Hematopoietic multipotent progenitor cell (in vitro differentiated cells): ENCODE measurements around the gene ICAM3. TPM values are rescaled to one million over a fixed set of nuclear protein-coding genes. Genes with fewer than 3 reads are reported as not detected.

Experiments
- DNase-seq, 3 donors: peaks; one replicate each; pipeline ENCODE4 v3.0.0-alpha.2; 2011 to 2015; ENCODE audit warnings: low read depth in 2 of 3, low spot score in 2 of 3
- small RNA-seq: library from RNA; depleted of rRNA; stranded (forward); fragments of <200 nt; gene quantifications from one replicate; pipeline ENCODE3, GENCODE V24; 2012
- total RNA-seq: library from RNA; depleted of rRNA; stranded (reverse); fragments of >200 nt; gene quantifications from one replicate; pipeline ENCODE4 v1.2.3, GENCODE V29; 2012

The ICAM3 gene
- total RNA-seq, 1 donor: 367 TPM

DNA sequence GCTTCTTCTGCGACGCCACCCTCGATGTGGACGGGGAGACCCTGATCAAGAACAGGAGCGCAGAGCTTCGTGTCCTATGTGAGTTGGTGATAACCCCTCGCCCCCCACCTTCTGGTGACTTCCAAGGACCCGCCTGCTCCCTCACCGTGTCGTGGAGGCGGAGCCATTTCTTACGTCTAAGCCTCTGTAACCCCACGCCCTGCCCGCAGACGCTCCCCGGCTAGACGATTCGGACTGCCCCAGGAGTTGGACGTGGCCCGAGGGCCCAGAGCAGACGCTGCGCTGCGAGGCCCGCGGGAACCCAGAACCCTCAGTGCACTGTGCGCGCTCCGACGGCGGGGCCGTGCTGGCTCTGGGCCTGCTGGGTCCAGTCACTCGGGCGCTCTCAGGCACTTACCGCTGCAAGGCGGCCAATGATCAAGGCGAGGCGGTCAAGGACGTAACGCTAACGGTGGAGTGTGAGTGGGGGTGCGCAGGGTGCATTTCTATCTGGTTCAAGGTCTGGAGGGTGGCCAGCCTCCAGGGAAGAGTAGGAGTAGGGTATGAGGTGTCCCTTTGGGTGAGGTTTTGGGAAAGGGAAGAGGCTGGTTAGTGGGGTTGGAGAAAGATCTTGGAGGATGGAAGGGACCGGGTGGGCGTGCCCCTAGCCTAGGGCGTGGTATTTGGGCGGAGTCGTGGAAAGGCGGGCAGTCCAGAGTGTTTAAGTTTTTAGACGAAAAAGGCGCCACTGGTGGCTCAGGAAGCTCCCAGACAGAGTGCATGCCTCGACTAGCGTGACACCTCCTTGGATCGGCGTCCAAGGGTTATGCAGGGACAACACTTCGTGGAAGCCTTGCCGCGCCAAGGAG, 46.4 kb downstream of the ICAM3 start:
- no peak for DNase-seq

GRCh38 chr19:10292206-10292788, 47.1 kb downstream of the ICAM3 start:
- DNase-seq: peak in 2 of 3 donors; percentile 69 to 75

DNA sequence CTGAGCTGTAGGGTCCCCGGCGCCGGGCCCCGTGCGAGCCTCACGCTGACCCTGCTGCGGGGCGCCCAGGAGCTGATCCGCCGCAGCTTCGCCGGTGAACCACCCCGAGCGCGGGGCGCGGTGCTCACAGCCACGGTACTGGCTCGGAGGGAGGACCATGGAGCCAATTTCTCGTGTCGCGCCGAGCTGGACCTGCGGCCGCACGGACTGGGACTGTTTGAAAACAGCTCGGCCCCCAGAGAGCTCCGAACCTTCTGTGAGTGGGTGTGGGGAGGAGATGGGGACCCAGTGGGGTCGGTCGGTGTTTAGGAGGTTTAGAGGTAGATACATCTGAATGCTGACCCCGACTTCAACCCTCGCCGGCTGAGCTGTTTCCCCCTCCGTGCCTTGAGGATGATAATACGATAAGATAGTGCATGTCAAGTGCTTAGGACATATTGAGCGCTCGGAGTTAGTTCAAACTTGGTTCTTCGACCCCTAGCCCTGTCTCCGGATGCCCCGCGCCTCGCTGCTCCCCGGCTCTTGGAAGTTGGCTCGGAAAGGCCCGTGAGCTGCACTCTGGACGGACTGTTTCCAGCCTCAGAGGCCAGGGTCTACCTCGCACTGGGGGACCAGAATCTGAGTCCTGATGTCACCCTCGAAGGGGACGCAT, 47.7 kb downstream of the ICAM3 start:
- DNase-seq: no peak

GRCh38 chr19:10290876-10291553, 48.4 kb downstream of the ICAM3 start:
- DNase-seq: no peak

GRCh38 chr19:10290357-10290875, 49.0 kb downstream of the ICAM3 start:
- DNase-seq: no peak

GRCh38 chr19:10289836-10290356, 49.5 kb downstream of the ICAM3 start, which contains the start of gene ICAM5:
TSS of gene ICAM5 (plus strand) at chr19:10289952. CDS start at chr19:10290044, 92 bp downstream.
- no peak for DNase-seq

DNA sequence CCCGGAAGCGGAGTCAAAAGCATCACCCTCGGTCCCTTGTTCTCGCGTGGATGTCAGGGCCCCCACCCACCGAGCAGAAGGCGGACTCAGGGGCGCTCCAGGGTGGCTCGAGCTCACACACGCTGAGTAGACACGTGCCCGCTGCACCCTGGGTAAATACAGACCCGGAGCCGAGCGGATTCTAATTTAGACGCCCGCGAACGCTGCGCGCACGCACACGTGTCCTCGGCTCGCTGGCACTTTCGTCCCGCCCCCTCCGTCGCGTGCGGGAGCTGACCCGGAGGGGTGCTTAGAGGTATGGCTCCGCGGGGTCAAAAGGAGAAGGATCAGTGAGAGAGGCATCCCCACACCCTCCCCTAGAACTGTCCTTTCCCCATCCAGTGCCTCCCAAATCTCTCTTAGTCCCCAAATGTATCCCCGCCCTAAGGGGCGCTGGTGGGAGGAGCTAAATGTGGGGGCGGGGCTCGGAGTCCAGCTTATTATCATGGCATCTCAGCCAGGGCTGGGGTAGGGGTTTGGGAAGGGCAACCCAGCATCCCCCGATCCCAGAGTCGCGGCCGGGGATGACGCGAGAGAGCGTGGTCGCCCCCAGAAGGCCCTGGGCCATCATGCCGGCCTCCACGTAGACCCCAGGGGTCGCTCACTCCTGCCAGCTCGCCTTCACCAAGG, 50.1 kb downstream of the ICAM3 start:
- DNase-seq: peak in 2 of 3 donors; percentile 74 to 77

DNA sequence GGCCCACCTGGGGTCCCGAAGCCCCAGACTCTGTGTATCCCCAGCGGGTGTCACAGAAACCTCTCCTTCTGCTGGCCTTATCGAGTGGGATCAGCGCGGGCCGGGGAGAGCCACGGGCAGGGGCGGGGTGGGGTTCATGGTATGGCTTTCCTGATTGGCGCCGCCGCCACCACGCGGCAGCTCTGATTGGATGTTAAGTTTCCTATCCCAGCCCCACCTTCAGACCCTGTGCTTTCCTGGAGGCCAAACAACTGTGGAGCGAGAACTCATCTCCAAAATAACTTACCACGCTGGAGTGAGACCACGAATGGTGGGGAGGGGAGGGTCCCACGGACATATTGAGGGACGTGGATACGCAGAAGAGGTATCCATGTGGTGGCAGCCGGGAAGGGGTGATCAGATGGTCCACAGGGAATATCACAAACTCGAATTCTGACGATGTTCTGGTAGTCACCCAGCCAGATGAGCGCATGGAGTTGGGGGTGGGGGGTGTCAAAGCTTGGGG, 50.7 kb downstream of the ICAM3 start:
- peak in 1 of 3 donors; percentile 64 for DNase-seq

GRCh38 chr19:10286803-10287737, 52.4 kb downstream of the ICAM3 start, which contains the start of gene ICAM4:
TSS of gene ICAM4 (plus strand) at chr19:10286955. CDS start at chr19:10287013, 58 bp downstream.
- DNase-seq: peak in 1 of 3 donors; percentile 83

- DNase-seq: no peak
Observed at GRCh38 chr19:10285393-10285792, 54.0 kb downstream of the ICAM3 start.

DNA sequence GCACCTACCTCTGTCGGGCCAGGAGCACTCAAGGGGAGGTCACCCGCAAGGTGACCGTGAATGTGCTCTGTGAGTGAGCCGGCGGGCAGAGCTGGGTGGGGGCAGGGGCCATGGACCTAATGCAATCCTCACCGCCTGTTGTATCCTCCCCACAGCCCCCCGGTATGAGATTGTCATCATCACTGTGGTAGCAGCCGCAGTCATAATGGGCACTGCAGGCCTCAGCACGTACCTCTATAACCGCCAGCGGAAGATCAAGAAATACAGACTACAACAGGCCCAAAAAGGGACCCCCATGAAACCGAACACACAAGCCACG, 54.5 kb downstream of the ICAM3 start:
- DNase-seq: no peak

- no peak for DNase-seq
Observed at GRCh38 chr19:10284065-10284959, 55.1 kb downstream of the ICAM3 start.

Small RNAs within 50 kb of the gene (small RNA-seq; reads per million reads assigned to genes)
- gene AC011511.1 (not detected), gene AC011511.4 (not detected)

Other genes with a start within 250 kb of the ICAM3 start
- gene ANGPTL6, start 236.9 kb downstream of the ICAM3 start, total RNA-seq: 12.7 TPM
- gene PPAN, start 233.3 kb downstream of the ICAM3 start, total RNA-seq: 81.1 TPM
- 25.0 TPM for gene P2RY11, start 227.9 kb downstream of the ICAM3 start, total RNA-seq
- gene EIF3G, start 219.7 kb downstream of the ICAM3 start, total RNA-seq: 513 TPM
- gene DNMT1, start 144.7 kb downstream of the ICAM3 start, total RNA-seq: 70.0 TPM
- gene S1PR2, start 108.3 kb downstream of the ICAM3 start, total RNA-seq: 6.7 TPM
- 90.5 TPM for gene MRPL4, start 87.4 kb downstream of the ICAM3 start, total RNA-seq
- 15.3 TPM for gene ICAM1, start 68.5 kb downstream of the ICAM3 start, total RNA-seq
- 66.0 TPM for gene ICAM4, start 52.7 kb downstream of the ICAM3 start, total RNA-seq
- gene ICAM5, start 49.7 kb downstream of the ICAM3 start, total RNA-seq: 10.8 TPM
- gene ZGLP1, start 29.8 kb downstream of the ICAM3 start, total RNA-seq: 0.54 TPM
- gene FDX2, start 23.6 kb downstream of the ICAM3 start, total RNA-seq: 27.5 TPM
- gene RAVER1, start 6.1 kb downstream of the ICAM3 start, total RNA-seq: 47.9 TPM
- gene TYK2, start 40.9 kb upstream of the ICAM3 start, total RNA-seq: 174 TPM
- 131 TPM for gene CDC37, start 63.9 kb upstream of the ICAM3 start, total RNA-seq
- gene PDE4A, start 80.9 kb upstream of the ICAM3 start, total RNA-seq: under 0.01 TPM
- 235 TPM for gene KEAP1, start 163.7 kb upstream of the ICAM3 start, total RNA-seq
- 0.27 TPM for gene S1PR5, start 177.8 kb upstream of the ICAM3 start, total RNA-seq
- 33.7 TPM for gene ATG4D, start 204.3 kb upstream of the ICAM3 start, total RNA-seq
- gene KRI1, start 226.4 kb upstream of the ICAM3 start, total RNA-seq: 21.5 TPM
- 19.7 TPM for gene CDKN2D, start 229.4 kb upstream of the ICAM3 start, total RNA-seq
- 0.27 TPM for gene AP1M2, start 247.7 kb upstream of the ICAM3 start, total RNA-seq